ENCODE measurements around the gene RRP1B.
"Not testable (repeated sequence)": the region's sequence is repeated elsewhere in the genome, so short reads cannot be mapped to it uniquely, and the experiment has no call there.

RRP1B gene

DNA sequence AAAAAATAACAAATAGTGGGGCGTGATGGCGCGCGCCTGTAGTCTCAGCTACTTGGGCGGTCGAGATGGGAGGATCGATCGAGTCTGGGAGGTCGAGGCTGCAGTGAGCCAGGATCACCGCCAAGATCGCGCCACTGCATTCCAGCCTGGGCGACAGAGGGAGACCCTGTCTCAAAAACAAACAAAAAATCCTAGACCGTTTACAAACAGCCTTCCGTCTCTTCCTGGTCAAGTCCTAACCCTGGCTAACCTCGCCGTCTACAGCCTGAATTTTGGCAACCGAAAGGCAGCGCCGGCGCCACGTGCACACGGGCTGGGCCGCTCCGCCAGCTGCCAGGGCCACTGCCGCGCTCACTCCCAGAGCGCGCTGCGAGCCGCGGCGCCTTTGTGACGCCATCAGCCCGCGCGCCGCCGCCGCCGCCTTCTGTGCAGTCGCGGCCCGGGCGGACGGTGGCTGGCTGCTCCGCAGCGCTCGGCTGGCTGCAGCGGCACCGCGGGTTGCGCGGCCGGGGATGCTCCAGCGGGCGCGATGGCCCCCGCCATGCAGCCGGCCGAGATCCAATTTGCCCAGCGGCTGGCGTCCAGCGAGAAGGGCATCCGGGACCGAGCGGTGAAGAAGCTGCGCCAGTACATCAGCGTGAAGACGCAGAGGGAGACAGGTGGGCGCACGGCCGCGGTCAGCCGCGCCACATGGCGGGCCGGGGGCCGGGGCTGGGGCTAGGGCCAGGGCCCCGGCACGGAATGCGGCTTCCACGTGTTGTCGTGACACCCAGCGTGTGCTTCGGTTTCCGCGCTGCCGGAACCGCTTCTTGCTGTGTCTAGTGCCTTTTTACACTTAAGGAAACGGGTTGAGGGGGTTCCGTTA lies at the start of gene RRP1B, which contains the start of gene HSF2BP:
RRP1B (plus strand) TSS at position 425 of the 865 bp plus-strand sequence; CDS start at position 530, 105 bp downstream.
HSF2BP (minus strand) TSS at position 353 of the 865 bp plus-strand sequence. CDS start 1,392 bp downstream, outside the sequence.
- Mint-ChIP-seq H3K27ac (peak within 1 kb of the TSS; percentile 90), H3K27me3 (no peaks in the 10 kb centered on the region), H3K4me1 (peaks cover 24% of the 10 kb centered on the region), H3K4me3 (peak within 1 kb of the TSS; percentile 89), H3K36me3 (peaks cover 9% of the 10 kb centered on the region), H3K9me3 (no peaks in the 10 kb centered on the region)
- peak; percentile 95 for ATAC-seq

DNA sequence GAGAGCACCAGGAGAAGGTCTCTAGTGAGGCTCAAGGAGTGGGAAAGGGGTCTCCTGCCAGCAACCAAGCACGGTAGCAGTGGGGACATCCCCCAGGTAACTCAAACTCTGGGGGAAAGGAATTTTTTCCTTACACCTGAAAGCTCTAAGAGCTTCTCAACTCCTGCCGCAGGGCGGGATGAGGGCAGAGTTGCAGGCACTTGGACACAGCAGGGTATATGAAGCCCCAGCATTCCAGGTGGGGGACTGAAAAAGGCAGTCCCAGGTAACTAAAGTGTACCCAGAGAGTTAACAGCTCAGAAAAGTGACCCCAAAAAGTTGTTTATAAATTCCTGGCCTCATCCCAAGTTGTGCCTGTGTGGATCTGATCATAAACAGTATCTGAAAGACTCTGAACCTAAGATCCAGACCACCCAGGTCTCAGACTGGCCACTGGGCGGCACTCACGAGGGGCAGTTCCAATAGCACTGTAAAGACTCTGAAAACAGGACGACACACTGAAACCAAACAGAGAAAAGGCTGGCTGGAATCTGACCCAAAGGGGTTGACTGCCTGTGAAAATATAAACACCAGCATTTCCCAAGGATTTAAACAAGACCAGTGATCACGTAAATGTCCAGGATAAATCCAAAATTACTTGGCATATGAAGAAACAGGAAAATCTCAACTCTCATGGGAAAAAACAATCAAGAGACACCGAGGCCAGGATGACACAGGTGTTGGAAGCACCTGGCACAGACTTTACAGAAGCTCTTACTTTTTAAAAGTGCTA lies 47.6 kb upstream of the RRP1B start:
- H3K4me3 Mint-ChIP-seq, result no peak overlapping the region
- no peaks in the 10 kb centered on the region for H3K9me3 Mint-ChIP-seq
- H3K27me3 Mint-ChIP-seq, result no peaks in the 10 kb centered on the region
- no peaks in the 10 kb centered on the region for H3K36me3 Mint-ChIP-seq
- peak; percentile 63 for ATAC-seq
- peaks cover 9% of the 10 kb centered on the region for H3K4me1 Mint-ChIP-seq
- no peak overlapping the region for H3K27ac Mint-ChIP-seq

- H3K27ac Mint-ChIP-seq, result no peak overlapping the region
- H3K4me1 Mint-ChIP-seq, result no peaks in the 10 kb centered on the region
- no peaks in the 10 kb centered on the region for H3K27me3 Mint-ChIP-seq
- H3K9me3 Mint-ChIP-seq, result no peaks in the 10 kb centered on the region
- no peak overlapping the region for H3K4me3 Mint-ChIP-seq
- ATAC-seq, result no peak
- H3K36me3 Mint-ChIP-seq, result no peaks in the 10 kb centered on the region
Observed at GRCh38 chr21:43613755-43614638, 45.4 kb upstream of the RRP1B start.

- Mint-ChIP-seq H3K4me1 (no peaks in the 10 kb centered on the region), H3K36me3 (peaks cover 2% of the 10 kb centered on the region), H3K4me3 (no peak overlapping the region), H3K9me3 (no peaks in the 10 kb centered on the region), H3K27ac (no peak overlapping the region), H3K27me3 (no peaks in the 10 kb centered on the region)
- ATAC-seq, result no peak
Observed at GRCh38 chr21:43614839-43615238, 44.5 kb upstream of the RRP1B start.

GRCh38 chr21:43616861-43617260 lies 42.5 kb upstream of the RRP1B start:
- not testable (repeated sequence) for H3K27me3 Mint-ChIP-seq, H3K4me1 Mint-ChIP-seq, H3K4me3 Mint-ChIP-seq, H3K27ac Mint-ChIP-seq, ATAC-seq, H3K9me3 Mint-ChIP-seq
- peaks cover 14% of the 10 kb centered on the region for H3K36me3 Mint-ChIP-seq

GRCh38 chr21:43618940-43619339 lies 40.4 kb upstream of the RRP1B start:
- ATAC-seq, result no peak
- Mint-ChIP-seq H3K9me3 (peaks cover 8% of the 10 kb centered on the region), H3K27ac (no peak overlapping the region), H3K27me3 (peaks cover 7% of the 10 kb centered on the region), H3K4me1 (no peaks in the 10 kb centered on the region), H3K4me3 (no peak overlapping the region), H3K36me3 (peaks cover 14% of the 10 kb centered on the region)

DNA sequence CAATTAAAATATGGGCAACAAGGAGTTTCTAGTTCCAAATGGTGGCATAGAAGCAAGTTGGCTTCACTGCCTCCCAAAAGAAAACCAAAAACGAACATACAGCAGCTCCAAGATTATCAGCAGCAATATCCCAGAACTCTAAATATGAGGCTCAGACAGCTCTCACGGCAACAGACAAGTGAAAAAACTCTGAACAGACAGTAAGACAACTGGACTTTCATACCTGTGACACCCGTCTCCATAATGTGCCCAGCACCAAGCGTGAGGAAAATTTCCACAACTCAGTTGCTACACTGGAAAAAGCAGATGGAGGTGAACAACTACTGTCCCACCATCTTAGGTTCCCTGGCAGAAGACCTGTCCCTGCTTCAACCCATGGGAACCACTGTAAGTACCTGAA lies 40.0 kb upstream of the RRP1B start:
- no peak overlapping the region for H3K27ac Mint-ChIP-seq

GRCh38 chr21:43619856-43620255 lies 39.5 kb upstream of the RRP1B start:
- H3K9me3 Mint-ChIP-seq, result peaks cover 8% of the 10 kb centered on the region
- H3K4me3 Mint-ChIP-seq, result no peak overlapping the region
- H3K4me1 Mint-ChIP-seq, result no peaks in the 10 kb centered on the region
- H3K36me3 Mint-ChIP-seq, result peaks cover 14% of the 10 kb centered on the region
- H3K27ac Mint-ChIP-seq, result no peak overlapping the region
- peaks cover 7% of the 10 kb centered on the region for H3K27me3 Mint-ChIP-seq
- ATAC-seq, result no peak

More for the DNA sequence above, 40.0 kb upstream of the RRP1B start:
- H3K36me3 Mint-ChIP-seq, result peaks cover 14% of the 10 kb centered on the region
- H3K4me3 Mint-ChIP-seq, result no peak overlapping the region
- no peaks in the 10 kb centered on the region for H3K4me1 Mint-ChIP-seq
- no peak for ATAC-seq
- H3K9me3 Mint-ChIP-seq, result peaks cover 8% of the 10 kb centered on the region
- H3K27me3 Mint-ChIP-seq, result peaks cover 7% of the 10 kb centered on the region

DNA sequence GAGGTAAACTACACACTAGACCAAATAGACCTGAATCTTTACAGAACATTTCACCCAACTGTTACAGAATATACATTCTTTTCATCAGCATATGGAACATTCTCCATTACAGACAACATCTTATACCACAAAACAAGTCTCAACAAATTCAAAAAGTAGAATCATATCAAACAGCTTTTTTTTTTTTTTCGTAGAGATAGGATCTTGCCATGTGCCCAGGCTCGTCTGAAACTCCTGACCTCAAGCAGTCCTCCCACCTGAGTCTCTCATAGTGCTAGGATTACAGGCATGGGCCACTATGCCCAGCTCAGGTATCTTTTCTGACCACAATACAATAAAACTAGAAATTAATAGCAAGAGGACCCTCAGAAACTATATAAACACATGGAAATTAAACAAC lies 36.6 kb upstream of the RRP1B start:
- H3K9me3 Mint-ChIP-seq, result peaks cover 8% of the 10 kb centered on the region
- peaks cover 14% of the 10 kb centered on the region for H3K36me3 Mint-ChIP-seq
- H3K4me1 Mint-ChIP-seq, result no peaks in the 10 kb centered on the region
- no peak overlapping the region for H3K4me3 Mint-ChIP-seq
- H3K27me3 Mint-ChIP-seq, result peaks cover 7% of the 10 kb centered on the region
- H3K27ac Mint-ChIP-seq, result no peak overlapping the region
- ATAC-seq, result no peak

- Mint-ChIP-seq H3K4me3 (no peak overlapping the region), H3K27me3 (peaks cover 7% of the 10 kb centered on the region), H3K27ac (no peak overlapping the region)
Observed at GRCh38 chr21:43623588-43623987, 35.8 kb upstream of the RRP1B start.

GRCh38 chr21:43624339-43624738 lies 35.0 kb upstream of the RRP1B start:
- Mint-ChIP-seq H3K27me3 (peaks cover 7% of the 10 kb centered on the region), H3K9me3 (peaks cover 8% of the 10 kb centered on the region), H3K27ac (no peak overlapping the region), H3K4me1 (no peaks in the 10 kb centered on the region), H3K4me3 (no peak overlapping the region), H3K36me3 (peaks cover 16% of the 10 kb centered on the region)
- no peak for ATAC-seq

More at GRCh38 chr21:43623588-43623987, 35.8 kb upstream of the RRP1B start:
- no peak for ATAC-seq
- peaks cover 8% of the 10 kb centered on the region for H3K9me3 Mint-ChIP-seq
- H3K4me1 Mint-ChIP-seq, result no peaks in the 10 kb centered on the region
- H3K36me3 Mint-ChIP-seq, result peaks cover 14% of the 10 kb centered on the region

- H3K36me3 Mint-ChIP-seq, result peaks cover 6% of the 10 kb centered on the region
- no peak overlapping the region for H3K4me3 Mint-ChIP-seq
- ATAC-seq, result no peak
- H3K9me3 Mint-ChIP-seq, result no peaks in the 10 kb centered on the region
- H3K27ac Mint-ChIP-seq, result no peak overlapping the region
- no peaks in the 10 kb centered on the region for H3K4me1 Mint-ChIP-seq
- peaks cover 9% of the 10 kb centered on the region for H3K27me3 Mint-ChIP-seq
Observed at GRCh38 chr21:43626390-43626789, 33.0 kb upstream of the RRP1B start.

DNA sequence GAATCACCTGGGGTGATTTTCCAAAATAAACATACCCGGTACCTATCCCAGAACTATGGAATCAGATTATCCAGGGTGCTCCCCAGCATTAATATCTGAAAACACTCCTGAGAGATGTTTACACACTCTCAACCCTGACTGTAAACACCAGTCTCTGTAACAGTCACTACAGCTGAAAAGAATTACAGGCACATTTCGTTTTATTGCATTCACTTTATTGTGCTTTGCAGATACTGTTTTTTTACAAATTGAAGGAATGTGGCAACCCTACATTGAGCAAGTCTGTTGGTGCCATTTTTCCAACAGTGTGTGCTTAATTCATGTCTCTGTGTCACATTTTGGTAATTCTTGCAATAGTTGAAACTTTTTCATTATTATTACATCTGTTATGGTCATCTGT lies 31.8 kb upstream of the RRP1B start:
- Mint-ChIP-seq H3K36me3 (peaks cover 6% of the 10 kb centered on the region), H3K27me3 (peaks cover 17% of the 10 kb centered on the region), H3K9me3 (no peaks in the 10 kb centered on the region), H3K4me1 (no peaks in the 10 kb centered on the region), H3K4me3 (no peak overlapping the region), H3K27ac (no peak overlapping the region)
- ATAC-seq, result no peak

GRCh38 chr21:43631411-43632107 lies 27.8 kb upstream of the RRP1B start:
- Mint-ChIP-seq H3K9me3 (no peaks in the 10 kb centered on the region), H3K27ac (no peak overlapping the region), H3K4me3 (no peak overlapping the region), H3K27me3 (peaks cover 10% of the 10 kb centered on the region), H3K4me1 (no peaks in the 10 kb centered on the region), H3K36me3 (peaks cover 6% of the 10 kb centered on the region)
- no peak for ATAC-seq
